Endothelial cell of umbilical vein (primary cell): ENCODE results near the gene GLRX5. TPM values are rescaled to one million over a fixed set of nuclear protein-coding genes. Genes with fewer than 3 reads are reported as not detected.
A peak's percentile ranks its signal among the peaks of the same experiment; 100 is the strongest.

Experiments
- Bru-seq: library from RNA; stranded (reverse); fragments of 400-500 nt; gene quantifications from one replicate; lab custom pipeline; 2021; lab: Mats Ljungman, UMichigan
- BruChase-seq, 2 experiments: library from RNA; stranded (reverse); fragments of 400-500 nt; gene quantifications; one replicate each; lab custom pipeline; 2021; lab: Mats Ljungman, UMichigan
- BruUV-seq: library from RNA; stranded (reverse); fragments of 400-500 nt; replicated peaks from 2 replicates; lab custom pipeline; 2021; lab: Mats Ljungman, UMichigan
- CTCF ChIA-PET: fragments of 300-600, 350-600 bp; sonication (Branson Sonifier 250); formaldehyde crosslinking; loops from one replicate; lab custom pipeline; 2021; ENCODE audit warnings: antibody characterized with exemption, inconsistent platforms; lab: Charles Lee
- POLR2A ChIA-PET: fragments of 300-600, 350-600 bp; sonication (Branson Sonifier 250); formaldehyde crosslinking; loops from one replicate; lab custom pipeline; 2021; ENCODE audit warnings: antibody characterized with exemption, inconsistent platforms; lab: Charles Lee
- DNase-seq: peaks from one replicate; pipeline ENCODE4 v3.0.0-alpha.2; 2011; ENCODE audit warnings: low read depth, low spot score
- FAIRE-seq: peaks from 2 replicates; lab custom pipeline; 2011; peaks lifted over from hg19 to GRCh38; lab: Jason Lieb, UNC
- H2AFZ ChIP-seq: 2 replicates; pipeline ENCODE4 v1.6.0; 2012; ENCODE audit warnings: low read depth, low read length, control low read depth, inconsistent platforms
- H3K27ac ChIP-seq: 2 replicates; pipeline ENCODE4 v1.5.1; 2011; ENCODE audit warnings: low read depth, mild to moderate bottlenecking, control low read depth, low read length, moderate library complexity; ENCODE audit not compliant: insufficient read depth
- H3K27me3 ChIP-seq, 2 experiments: 2 replicates each; pipeline versions ENCODE4 v1.6.0 to v1.6.1; 2011; ENCODE audit warnings: low read length in 2 of 2, mixed read lengths in 1 of 2; ENCODE audit not compliant: control insufficient read depth in 2 of 2, insufficient read depth in 2 of 2
- H3K36me3 ChIP-seq, 2 experiments: 2 replicates in 1 of 2; 3 replicates in 1 of 2; pipeline ENCODE4 v1.5.1; 2011; ENCODE audit warnings: low read length in 2 of 2, mild to moderate bottlenecking in 1 of 2, moderate library complexity in 1 of 2; ENCODE audit not compliant: control insufficient read depth in 2 of 2, insufficient read depth in 2 of 2; ENCODE audit errors: extremely low read depth in 1 of 2
- H3K4me1 ChIP-seq: 3 replicates; pipeline ENCODE4 v1.5.1; 2011; ENCODE audit warnings: mild to moderate bottlenecking, low read length; ENCODE audit not compliant: control insufficient read depth, insufficient read depth; ENCODE audit errors: extremely low read depth
- H3K4me2 ChIP-seq: 2 replicates; pipeline ENCODE4 v1.6.1; 2011; ENCODE audit warnings: low read length, control low read depth, mixed read lengths; ENCODE audit not compliant: insufficient read depth
- H3K4me3 ChIP-seq, 3 experiments: fragments of 200-600 bp in 1 of 3; sonication (generic), shearing (Covaris generic) in 1 of 3; replicated peaks in 1 of 3; 2 replicates each; pipeline ENCODE4 v1.5.1; 2011 to 2016; ENCODE audit warnings: control low read depth in 3 of 3, low read length in 3 of 3, mild to moderate bottlenecking in 2 of 3, inconsistent platforms in 1 of 3, low read depth in 1 of 3, moderate library complexity in 1 of 3; ENCODE audit not compliant: insufficient read depth in 1 of 3
- H3K79me2 ChIP-seq: 2 replicates; pipeline ENCODE4 v1.6.0; 2012; ENCODE audit warnings: low read length, inconsistent platforms; ENCODE audit not compliant: control insufficient read depth, insufficient read depth
- H3K9ac ChIP-seq: replicated peaks from 2 replicates; pipeline ENCODE3; 2011; ENCODE audit warnings: low read length, control low read depth; ENCODE audit not compliant: insufficient read depth; ENCODE audit errors: extremely low read depth
- H3K9me1 ChIP-seq: replicated peaks from 3 replicates; pipeline ENCODE4 v1.6.0; 2011; ENCODE audit warnings: mild to moderate bottlenecking, low read length; ENCODE audit not compliant: control insufficient read depth, insufficient read depth; ENCODE audit errors: extremely low read depth
- H3K9me3 ChIP-seq: replicated peaks from 2 replicates; pipeline ENCODE4 v1.5.1; 2012; ENCODE audit warnings: low read length, inconsistent platforms; ENCODE audit not compliant: control insufficient read depth, insufficient read depth
- H4K20me1 ChIP-seq: replicated peaks from 2 replicates; pipeline ENCODE3; 2011; ENCODE audit warnings: mild to moderate bottlenecking, low read length; ENCODE audit not compliant: control insufficient read depth, insufficient read depth; ENCODE audit errors: extremely low read depth
- EZH2 ChIP-seq: IDR thresholded peaks from 2 replicates; pipeline ENCODE4 v1.6.1; 2012; ENCODE audit warnings: borderline replicate concordance, low read depth, mild to moderate bottlenecking, moderate library complexity, low read length, inconsistent platforms; ENCODE audit not compliant: severe bottlenecking
- FOS ChIP-seq: IDR thresholded peaks from 2 replicates; pipeline ENCODE4 v1.6.1; 2011; ENCODE audit warnings: mild to moderate bottlenecking, low read length, moderate library complexity, borderline replicate concordance; ENCODE audit not compliant: insufficient read depth
- GATA2 ChIP-seq: IDR thresholded peaks from 2 replicates; pipeline ENCODE4 v1.7.0; 2011; ENCODE audit warnings: low read depth, mild to moderate bottlenecking, moderate library complexity, mixed read lengths, low read length; ENCODE audit not compliant: insufficient read length, insufficient read depth
- JUN ChIP-seq: IDR thresholded peaks from 2 replicates; pipeline ENCODE4 v1.6.1; 2011; ENCODE audit warnings: borderline replicate concordance, low read depth; ENCODE audit not compliant: insufficient read length, insufficient read depth
- MYC ChIP-seq: IDR thresholded peaks from one replicate; pipeline ENCODE4 v1.6.1; 2011; ENCODE audit warnings: mild to moderate bottlenecking, low read depth, low read length
- POLR2A ChIP-seq: IDR thresholded peaks from 2 replicates; pipeline ENCODE4 v1.6.1; 2012; ENCODE audit warnings: low read depth, mild to moderate bottlenecking, control low read depth, low read length
- POLR2AphosphoS5 ChIP-seq: IDR thresholded peaks from 2 replicates; pipeline ENCODE4 v1.6.1; 2012; ENCODE audit warnings: low read depth, mild to moderate bottlenecking, control low read depth, low read length, moderate library complexity; ENCODE audit not compliant: insufficient read depth
- dilution Hi-C: fragments of 300-500 bp; cut with MboI; formaldehyde crosslinking; loops from one replicate; pipeline ENCODE4 v1.15.0; 2019; ENCODE audit warnings: low sequenced_read_pairs; ENCODE audit not compliant: extremely low pct_ligation_motif_present
- intact Hi-C: fragments of 100-400 bp; cut with micrococcal nuclease; formaldehyde crosslinking; loops from one replicate; pipeline ENCODE4 v1.10.0; 2022
- long read RNA-seq: library from polyadenylated mRNA; stranded (forward); transcript quantifications from one replicate; pipeline ENCODE4 v2.0.0, GENCODE V29; 2021
- polyA minus RNA-seq, 3 experiments: library from RNA; depleted of rRNA, polyadenylated mRNA; stranded (reverse); fragments of >200 nt; gene quantifications; 1 replicate in 1 of 3; 2 replicates in 2 of 3; pipeline ENCODE4 v1.2.3, GENCODE V29; 2011
- polyA plus RNA-seq, 4 experiments: library from polyadenylated mRNA; depleted of rRNA in 3 of 4; stranded (reverse) in 3 of 4; unstranded in 1 of 4; fragments of >200 nt; gene quantifications; 2 replicates each; pipeline versions ENCODE4 v1.2.1 to v1.2.3, GENCODE V29; 2011 to 2012; ENCODE audit warnings: missing spikeins in 1 of 4
- total RNA-seq: library from RNA; stranded (reverse); gene quantifications from 2 replicates; pipeline ENCODE4 v1.2.3, GENCODE V29; 2021
- TF ChIP-seq, protein P1 (sequence below): IDR thresholded peaks from 2 replicates; pipeline ENCODE4 v1.6.1; 2011; ENCODE audit not compliant: insufficient read depth, insufficient read length

Gene GLRX5
- total RNA-seq, result 50.9 and 52.0 TPM in 2 replicates
- polyA plus RNA-seq, result 27.1 and 42.6 TPM in 2 replicates
- 38.9 and 47.8 TPM in 2 replicates for polyA plus RNA-seq (2011; cell fraction: cytosol; rRNA removed)
- polyA plus RNA-seq (2011; cell fraction: nucleus; rRNA removed), result 13.7 and 18.6 TPM in 2 replicates
- 40.2 and 60.5 TPM in 2 replicates for polyA plus RNA-seq (2012)
- 12.5 and 16.9 TPM in 2 replicates for polyA minus RNA-seq
- polyA minus RNA-seq (2011; cell fraction: cytosol; rRNA and poly(A)+ RNA removed), result 22.4 TPM
- 4.7 and 9.0 TPM in 2 replicates for polyA minus RNA-seq (2011; cell fraction: nucleus; rRNA and poly(A)+ RNA removed)
- Bru-seq, nascent RNA, result percentile 82 among the genes with signal in this experiment
- percentile 84 among the genes with signal in this experiment for BruChase-seq, experiment 1, labeled RNA remaining after a 6-hour chase
- percentile 69 among the genes with signal in this experiment for BruChase-seq, experiment 2, labeled RNA remaining after a 2-hour chase
- long read RNA-seq, transcript GLRX5-201 (2 exons, 1,564 nt), result major isoform, 282 of 288 reads
- long read RNA-seq, partial matches to known transcripts, result 3 of 288 reads
- long read RNA-seq, other reads (novel, unspliced or antisense), result 3 of 288 reads

DNA sequence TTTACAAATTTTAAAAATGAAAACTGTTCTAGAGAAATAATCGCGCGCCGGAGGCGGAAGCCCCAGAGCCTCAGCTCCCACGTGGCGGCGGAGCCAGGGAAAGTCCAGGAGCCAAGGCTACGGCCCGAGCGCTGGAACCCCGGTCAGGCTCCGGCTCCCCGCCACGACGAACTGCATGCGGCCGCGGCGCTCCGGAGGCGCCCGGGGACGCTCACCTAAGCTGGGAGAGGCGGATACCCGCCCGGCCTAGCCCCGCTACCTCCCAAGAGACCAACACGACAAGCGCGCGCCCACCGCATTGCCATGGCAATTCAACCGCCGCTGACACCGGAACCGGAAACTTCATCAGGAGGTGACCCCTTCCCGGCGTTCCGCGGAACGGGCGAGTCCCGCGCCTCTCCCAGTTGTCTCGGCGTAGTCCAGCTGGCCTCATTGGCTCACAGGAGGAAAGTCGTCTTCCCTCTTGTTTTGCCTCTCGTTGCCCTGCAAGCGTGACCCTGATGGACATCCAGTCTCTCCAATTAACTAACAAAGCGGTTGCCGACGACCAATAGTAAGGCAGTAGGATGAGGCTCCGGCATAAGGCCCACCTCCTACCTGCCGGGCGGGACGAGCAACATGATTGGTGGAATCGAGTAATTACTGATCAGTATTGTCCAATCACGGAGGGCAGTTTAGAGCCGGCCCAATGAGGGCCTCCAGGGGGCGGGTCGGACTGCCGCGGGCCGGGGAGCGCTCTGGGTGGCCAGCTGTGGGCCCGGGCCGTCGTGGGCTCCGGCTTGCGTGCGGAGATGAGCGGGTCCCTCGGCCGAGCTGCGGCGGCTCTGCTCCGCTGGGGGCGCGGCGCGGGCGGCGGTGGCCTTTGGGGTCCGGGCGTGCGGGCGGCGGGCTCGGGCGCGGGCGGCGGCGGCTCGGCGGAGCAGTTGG is at the start of gene GLRX5:
Gene GLRX5, plus strand, starts transcription at position 752 of the 927 bp plus-strand sequence. Its CDS starts 40 bp downstream, at position 792.
- peak within 1 kb of the TSS; percentile 85 for H3K4me2 ChIP-seq
- POLR2A ChIA-PET, result interaction anchor here (1.3 to 1.8 kb wide), 2 partner anchors 11 to 13 kb away, joined by 3 to 6 read pairs; no protein-coding TSS in a partner anchor
- intact Hi-C loops, result loop anchor here (1.0 to 10.0 kb wide), 11 partner anchors 11 to 970 kb away; partner anchors contain the start of gene PAPOLA
- CTCF ChIA-PET, result interaction anchor here (1.3 to 4.6 kb wide), 4 partner anchors 7 to 107 kb away, joined by 4 to 33 read pairs (median 4); no protein-coding TSS in a partner anchor
- H3K4me1 ChIP-seq, result peaks cover 52% of the 10 kb centered on the region
- FAIRE-seq, result peak; percentile 100
- dilution Hi-C loops, result no loop called here
- H3K79me2 ChIP-seq, result peaks cover 85% of the 10 kb centered on the region
- no peaks in the 10 kb centered on the region for H4K20me1 ChIP-seq
- peak within 1 kb of the TSS; percentile 71 for H2AFZ ChIP-seq
- H3K36me3 ChIP-seq, result no peaks in the 10 kb centered on the region
- H3K9ac ChIP-seq, result peak within 1 kb of the TSS; percentile 88
- TF ChIP-seq JUN (no peak), POLR2AphosphoS5 (peak; percentile 78), GATA2 (no peak), EZH2 (no peak), FOS (no peak), POLR2A (peak; percentile 65), MYC (peak; percentile 47)
- TF ChIP-seq, protein P1, sequence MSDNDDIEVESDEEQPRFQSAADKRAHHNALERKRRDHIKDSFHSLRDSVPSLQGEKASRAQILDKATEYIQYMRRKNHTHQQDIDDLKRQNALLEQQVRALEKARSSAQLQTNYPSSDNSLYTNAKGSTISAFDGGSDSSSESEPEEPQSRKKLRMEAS, result peak; percentile 42
- peak; percentile 100 for DNase-seq
- no peaks in the 10 kb centered on the region for H3K9me3 ChIP-seq
- no peaks in the 10 kb centered on the region for H3K27me3 ChIP-seq
- no TSS peak for BruUV-seq
- peak within 1 kb of the TSS; percentile 70 to 78 (median 71) for H3K4me3 ChIP-seq
- peak within 1 kb of the TSS; percentile 49 for H3K27ac ChIP-seq
- no peaks in the 10 kb centered on the region for H3K9me1 ChIP-seq
